LNCAP (cell line): ENCODE results near the gene OAT.

ENCODE experiments used
- CTCF ChIP-seq: fragments of 450-650 bp; IDR thresholded peaks from 2 replicates; pipeline ENCODE4 v1.5.1; 2017; ENCODE audit warnings: mild to moderate bottlenecking

OAT gene

DNA sequence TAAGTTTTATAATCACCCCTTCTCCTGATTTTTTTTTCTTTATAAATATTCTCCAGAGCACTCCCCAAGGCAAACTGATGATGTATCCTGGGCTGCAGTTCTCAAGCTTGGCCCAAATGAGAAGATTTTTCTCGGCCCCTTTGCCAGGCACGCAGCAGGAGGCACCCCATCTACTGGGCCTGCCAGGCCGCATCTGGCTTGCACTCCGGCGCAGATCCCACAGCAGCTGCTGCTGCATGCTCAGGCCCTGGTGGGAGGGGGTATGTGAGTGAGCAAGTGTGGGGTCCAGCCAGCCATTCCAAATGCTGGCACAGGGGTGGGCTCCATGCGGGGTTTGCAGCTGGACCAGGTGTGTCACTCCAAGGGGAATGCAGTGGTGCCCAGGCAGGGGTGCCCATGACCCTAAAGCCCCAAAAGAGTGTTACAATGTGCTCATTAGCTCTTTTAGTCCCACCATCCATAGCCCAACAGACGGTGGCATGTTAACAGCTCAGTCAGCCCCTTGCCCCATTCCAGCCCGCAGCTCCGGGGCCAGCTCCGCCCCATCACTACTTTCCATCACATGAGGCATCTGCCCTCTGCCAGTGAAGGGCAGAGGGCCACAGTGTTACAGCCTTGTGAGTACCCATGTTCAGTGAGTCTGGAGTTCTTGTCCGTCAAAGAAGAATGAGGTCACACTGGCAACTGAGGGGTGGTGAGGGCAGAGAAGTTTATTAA, 25.9 kb downstream of the OAT start:
- TF ChIP-seq CTCF: no peak

DNA sequence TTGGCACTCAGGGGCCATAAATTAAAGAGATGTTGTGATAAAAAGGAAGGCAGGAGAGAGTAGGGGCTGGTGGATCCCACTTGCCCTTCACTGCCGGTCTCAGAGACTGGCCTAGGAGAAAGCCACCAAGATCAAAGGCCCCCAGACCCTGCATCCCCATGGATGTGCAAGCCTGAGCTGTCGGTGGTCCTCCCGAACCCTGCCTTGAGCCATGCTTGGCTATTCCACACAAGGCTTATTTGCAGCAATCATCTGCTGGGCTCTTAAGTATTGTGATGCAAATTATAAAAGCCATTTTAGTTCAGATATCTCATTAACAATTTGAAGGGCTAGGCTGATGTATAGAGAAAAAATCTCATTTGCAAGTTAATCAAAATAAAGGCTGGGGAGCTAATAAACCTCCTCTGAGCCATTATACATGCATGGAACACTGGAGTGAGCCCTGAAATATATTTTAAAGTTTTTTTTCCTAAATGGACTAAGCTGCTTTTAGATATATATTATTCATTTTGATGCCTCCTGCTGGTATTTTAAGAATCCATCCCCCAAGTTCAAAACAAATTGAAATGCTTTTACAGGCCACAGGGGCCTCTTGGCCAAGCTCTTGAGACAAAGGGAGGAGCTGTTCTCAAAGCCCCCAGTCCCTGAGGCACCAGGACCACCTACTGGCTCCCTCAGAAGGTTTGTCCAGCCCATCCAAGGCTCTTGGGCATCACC, 28.1 kb downstream of the OAT start:
- TF ChIP-seq CTCF: no peak

- peak; percentile 15; the same call in 1 of the 2 replicates for TF ChIP-seq CTCF
Observed at GRCh38 chr10:124389613-124390361, 28.9 kb downstream of the OAT start.

DNA sequence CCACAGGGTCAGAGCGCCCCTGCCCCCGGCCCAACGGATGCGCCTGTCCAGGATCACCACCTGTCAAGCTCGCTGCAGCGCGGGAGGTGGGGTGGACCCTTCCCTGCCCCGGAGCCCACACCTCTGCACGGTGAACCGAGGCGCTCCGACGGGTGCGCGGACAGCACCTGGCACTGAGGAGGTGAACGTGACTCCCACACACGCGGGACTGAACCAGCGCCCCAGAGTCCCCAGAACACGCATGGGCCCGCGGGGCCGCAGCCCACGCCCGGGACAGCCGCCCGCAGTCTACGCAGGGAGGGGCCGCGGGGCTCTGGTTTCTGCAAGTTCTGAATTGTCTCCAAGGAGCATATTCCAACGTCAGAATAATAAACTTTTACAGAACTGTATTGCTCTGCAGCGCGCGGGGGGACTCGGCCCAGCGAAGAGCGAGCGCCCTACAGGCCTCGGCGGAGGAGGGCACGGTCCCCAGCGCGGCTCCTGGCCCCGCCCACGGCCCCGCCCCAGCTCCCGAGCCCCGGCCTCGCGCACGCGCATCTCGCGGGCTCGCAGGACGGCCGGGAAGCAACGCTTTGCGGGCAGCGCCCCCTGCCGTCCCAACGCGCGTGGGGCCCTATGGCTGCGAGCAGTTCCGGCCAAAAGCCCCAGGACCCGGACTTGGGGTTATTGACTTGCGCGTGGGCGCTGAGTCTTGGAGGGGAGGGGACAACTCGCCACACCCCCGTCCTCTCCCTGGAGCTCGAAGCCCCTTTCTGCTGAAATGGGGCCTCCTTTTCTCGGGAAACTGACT, 29.7 kb downstream of the OAT start:
- peak; percentile 93 for TF ChIP-seq CTCF

DNA sequence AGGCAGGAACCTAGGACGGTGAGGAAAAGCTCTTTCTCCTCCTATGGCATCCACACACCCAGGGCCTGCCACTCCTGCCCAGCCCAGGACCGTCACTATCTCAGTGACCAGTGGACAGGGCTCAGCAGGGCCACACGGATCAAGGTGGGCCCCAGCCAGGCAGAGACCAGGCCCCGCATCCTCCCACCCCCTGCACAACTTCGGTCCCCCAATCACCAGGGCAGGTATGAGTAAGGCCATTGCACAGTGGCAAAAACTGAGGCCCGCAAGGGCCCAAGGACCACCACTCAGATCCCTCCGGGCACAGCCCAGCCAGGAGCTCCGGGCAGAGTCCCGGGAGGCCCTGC, 30.3 kb downstream of the OAT start:
- no peak for TF ChIP-seq CTCF

GRCh38 chr10:124387078-124387874, 31.4 kb downstream of the OAT start:
- no peak; the same call in 1 of the 2 replicates for TF ChIP-seq CTCF
